Dedifferentiated amniotic fluid mesenchymal stem cell (primary cell): ENCODE results near the gene CRHR1.

Experiments used
- DNase-seq: peaks from one replicate; pipeline ENCODE4 v3.0.0-alpha.2; 2016; ENCODE audit errors: extremely low spot score

Gene CRHR1

GRCh38 chr17:45867171-45867570, 83.1 kb downstream of the CRHR1 start:
- no peak for DNase-seq

- DNase-seq, result no peak
Measured at GRCh38 chr17:45867702-45868101, 83.6 kb downstream of the CRHR1 start.

- DNase-seq, result no peak
Measured at GRCh38 chr17:45868276-45868675, 84.2 kb downstream of the CRHR1 start.

- DNase-seq, result no peak
Measured at GRCh38 chr17:45869676-45870341, 85.7 kb downstream of the CRHR1 start.

- DNase-seq, result no peak
Measured at GRCh38 chr17:45870342-45870974, 86.3 kb downstream of the CRHR1 start.

- no peak for DNase-seq
Measured at GRCh38 chr17:45871718-45872117, 87.6 kb downstream of the CRHR1 start.

- no peak for DNase-seq
Measured at GRCh38 chr17:45873728-45874127, 89.6 kb downstream of the CRHR1 start.

- no peak for DNase-seq
Measured at GRCh38 chr17:45874151-45874550, 90.0 kb downstream of the CRHR1 start.

GRCh38 chr17:45876539-45876938, 92.4 kb downstream of the CRHR1 start:
- no peak for DNase-seq

GRCh38 chr17:45877467-45877866, 93.3 kb downstream of the CRHR1 start:
- DNase-seq, result no peak

- no peak for DNase-seq
Measured at GRCh38 chr17:45883063-45883462, 98.9 kb downstream of the CRHR1 start.
